HG02798 (cell line): ENCODE results near the gene SLC39A11.
"Not testable (repeated sequence)": the region's sequence is repeated elsewhere in the genome, so short reads cannot be mapped to it uniquely, and the experiment has no call there.

ENCODE experiments used
- ATAC-seq: cut with Tn5 transposase; IDR thresholded peaks from one replicate; pipeline ENCODE4 v1.9.1; 2021; ENCODE audit warnings: mild to moderate bottlenecking; ENCODE audit not compliant: unreplicated experiment, poor library complexity

Gene SLC39A11

DNA sequence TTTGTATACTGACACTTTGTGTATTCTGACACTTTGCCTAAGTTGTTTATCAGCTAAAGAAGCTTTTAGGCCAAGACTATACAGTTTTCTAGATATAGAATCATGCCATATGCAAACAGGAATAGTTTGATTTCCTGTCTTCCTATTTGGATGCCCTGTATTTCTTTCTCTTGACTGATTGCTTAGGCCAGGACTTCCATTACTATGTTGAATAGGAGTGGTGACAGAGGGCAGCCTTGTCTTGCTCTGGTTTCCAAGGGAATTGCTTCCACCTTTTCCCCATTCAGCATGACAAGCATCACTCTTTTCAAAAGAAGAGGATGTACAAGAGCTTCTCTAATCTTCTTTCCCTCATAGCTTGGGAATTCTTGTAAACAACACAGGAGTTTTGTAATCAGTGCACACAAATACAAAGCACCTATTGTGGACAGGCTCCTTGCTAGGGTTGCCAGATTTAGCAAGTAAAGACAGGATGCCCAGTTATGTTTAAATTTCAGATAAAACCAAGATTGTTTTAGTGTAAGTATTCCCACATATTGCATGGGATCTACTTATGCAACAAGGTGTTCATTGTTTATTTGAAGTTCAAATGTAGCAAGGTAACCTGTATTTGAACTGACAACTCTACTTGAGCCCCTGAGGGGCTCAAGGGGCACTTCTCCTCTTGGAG is 233.5 kb downstream of the SLC39A11 start:
- ATAC-seq = no peak

DNA sequence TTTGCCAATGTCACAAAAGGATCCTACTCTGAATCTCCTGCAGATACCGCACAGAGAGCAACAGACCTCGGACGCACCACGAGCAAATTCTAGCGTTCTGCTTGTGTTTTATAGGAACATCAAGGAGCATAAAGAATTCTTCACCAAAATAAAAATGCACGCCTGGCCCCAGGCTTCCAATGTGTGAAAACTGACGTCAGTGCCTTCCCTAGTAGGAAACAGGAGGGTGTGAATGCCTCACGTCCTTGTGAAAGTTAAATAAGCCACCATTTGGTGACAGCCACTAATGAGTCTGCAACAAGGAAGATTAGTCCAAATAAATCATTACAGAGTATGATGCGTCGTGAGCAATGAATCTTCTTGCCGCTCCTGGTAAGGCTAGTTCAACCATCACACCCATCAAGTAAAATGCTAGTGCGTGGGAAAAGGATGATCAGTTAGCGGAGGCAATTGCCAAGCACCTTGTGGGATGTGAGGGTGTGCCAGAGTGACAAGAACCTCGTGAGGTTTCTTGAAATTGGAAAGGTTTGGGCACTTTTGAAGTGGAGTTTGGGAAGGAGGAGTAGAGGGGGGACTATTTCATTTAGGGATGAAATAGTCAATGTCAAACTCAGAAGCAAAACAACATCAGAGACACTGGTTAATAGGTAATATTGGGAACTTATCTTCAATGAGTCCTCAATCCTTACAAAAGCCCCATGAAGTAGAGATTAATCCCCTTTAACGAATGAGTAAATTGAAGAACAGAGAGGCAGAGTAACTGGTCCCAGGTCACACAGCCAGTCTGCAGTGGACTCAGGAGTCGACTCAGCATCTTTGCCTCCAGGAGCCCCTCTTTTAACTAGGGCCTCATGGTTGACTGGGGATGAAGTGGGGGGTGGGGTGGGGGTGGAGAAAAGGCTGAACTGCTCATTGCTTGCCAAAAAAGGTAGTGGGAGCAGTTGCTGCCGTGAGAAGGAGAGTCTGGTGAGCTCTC is 238.8 kb downstream of the SLC39A11 start:
- no peak for ATAC-seq

DNA sequence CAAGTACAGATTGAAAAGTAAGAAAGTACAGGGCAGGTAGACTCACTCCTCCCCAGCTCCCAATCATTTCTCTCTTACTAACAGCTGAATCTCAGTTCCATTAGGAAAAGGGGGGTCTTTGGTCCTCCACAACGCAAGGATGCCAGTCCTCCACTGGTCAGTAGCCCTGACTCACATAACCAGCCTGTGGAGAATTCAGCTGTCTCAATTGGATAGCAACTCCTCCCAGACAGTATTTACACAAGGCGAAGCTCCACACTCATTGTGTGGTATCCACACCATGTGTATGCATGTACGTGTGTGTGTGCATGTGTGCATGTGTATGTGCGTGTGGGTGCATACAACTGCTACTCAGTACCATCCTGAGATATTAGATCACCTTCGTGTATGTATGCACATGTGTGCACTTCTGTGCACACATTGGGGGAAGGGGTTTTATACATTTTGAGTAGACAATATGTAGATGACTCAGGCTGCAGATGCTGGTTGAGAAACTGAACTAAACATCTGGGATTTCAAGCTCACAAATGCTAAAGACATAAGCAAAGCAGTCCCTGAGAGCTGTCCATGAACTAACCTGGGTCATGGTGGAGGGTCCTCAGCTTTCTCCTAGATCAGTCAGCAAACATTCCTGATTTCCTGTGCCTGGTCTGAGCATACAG is 240.1 kb downstream of the SLC39A11 start:
- no peak for ATAC-seq

DNA sequence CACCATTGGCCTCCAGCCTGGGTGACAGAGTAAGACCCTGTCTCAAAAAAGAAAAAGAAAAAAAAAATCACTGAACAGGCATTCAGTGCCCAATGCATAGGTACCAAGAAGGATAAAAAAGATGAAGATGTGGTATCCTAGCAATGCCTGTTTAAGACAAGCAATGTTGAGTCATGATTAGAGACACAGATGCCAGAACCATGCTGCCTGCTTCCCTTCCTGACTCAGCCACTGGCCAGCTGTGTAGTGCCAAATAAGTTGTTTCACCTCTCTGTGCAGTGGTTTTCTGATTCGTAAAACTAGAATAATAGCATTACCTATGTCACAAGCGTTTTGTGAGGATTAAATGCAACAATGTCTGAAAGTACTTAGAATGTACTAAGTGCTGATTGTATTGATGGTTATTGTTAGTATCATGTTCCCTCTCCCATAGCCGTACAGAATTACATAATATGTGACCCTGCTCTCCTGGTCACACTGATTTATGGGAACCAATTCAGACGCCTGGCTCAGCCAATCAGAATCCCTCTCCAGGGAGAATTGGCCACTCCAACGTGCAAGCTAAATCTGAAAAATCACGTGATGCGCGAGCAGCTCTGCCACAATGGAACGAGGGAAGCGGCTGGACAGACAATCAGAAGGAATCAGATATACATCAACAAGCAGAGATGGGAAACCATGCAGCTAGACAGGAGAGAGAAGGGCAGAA is 241.9 kb downstream of the SLC39A11 start:
- ATAC-seq = no peak

DNA sequence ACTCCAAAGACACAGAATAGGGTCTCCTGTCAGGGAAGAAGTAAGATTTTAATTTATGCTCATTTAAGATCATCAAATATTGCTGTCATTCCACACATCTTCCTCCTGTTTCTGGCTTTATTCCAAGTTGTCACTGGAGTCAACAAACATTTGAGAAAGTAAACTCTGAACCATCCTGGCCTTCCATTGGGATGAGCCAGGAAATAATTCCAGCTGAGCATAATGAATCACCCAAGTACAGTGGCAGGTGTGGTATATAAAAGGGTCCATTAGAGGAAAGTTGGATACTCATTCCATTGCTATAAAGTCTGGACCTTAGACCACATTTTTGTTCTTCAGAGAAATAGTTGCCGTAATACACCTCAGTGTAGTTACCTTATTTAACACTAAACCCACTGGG is 246.1 kb downstream of the SLC39A11 start:
- no peak for ATAC-seq

DNA sequence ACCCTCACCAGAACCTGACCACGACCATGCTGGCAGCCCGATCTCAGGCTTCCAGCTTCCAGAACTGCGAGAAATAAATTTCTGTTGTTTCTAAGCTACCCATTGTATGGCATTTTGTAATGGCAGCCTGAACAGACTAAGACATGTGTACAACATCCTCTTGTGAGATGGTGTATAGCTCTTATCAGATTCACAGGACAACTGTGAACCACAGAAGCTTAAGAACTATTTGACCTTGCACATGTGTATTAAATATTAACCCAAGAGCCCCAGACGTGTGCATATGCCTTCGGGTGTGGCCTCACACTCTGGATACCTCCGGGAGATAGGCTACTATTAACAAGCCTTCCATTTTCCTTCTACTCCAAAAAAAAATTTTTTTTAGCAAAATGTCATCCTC is 248.9 kb downstream of the SLC39A11 start:
- no peak for ATAC-seq

DNA sequence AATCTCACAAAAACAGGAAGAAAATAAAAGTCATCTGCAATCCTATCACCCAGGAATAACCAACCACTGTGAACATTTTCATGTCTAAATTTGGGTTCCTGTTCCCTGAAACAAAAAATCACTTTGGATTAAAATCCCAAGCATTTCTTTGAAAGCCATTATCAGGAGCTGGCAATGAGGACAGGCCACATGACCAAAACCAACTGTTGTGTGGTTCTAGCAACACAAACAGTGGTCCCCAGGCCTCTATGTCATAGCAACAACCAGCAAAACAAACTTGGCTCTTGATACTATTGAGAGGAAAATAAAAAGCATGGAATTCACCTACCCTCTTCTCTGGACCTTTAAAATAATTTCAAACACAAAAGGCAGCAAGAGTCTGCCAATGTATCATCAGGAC is 252.5 kb downstream of the SLC39A11 start:
- ATAC-seq = no peak

DNA sequence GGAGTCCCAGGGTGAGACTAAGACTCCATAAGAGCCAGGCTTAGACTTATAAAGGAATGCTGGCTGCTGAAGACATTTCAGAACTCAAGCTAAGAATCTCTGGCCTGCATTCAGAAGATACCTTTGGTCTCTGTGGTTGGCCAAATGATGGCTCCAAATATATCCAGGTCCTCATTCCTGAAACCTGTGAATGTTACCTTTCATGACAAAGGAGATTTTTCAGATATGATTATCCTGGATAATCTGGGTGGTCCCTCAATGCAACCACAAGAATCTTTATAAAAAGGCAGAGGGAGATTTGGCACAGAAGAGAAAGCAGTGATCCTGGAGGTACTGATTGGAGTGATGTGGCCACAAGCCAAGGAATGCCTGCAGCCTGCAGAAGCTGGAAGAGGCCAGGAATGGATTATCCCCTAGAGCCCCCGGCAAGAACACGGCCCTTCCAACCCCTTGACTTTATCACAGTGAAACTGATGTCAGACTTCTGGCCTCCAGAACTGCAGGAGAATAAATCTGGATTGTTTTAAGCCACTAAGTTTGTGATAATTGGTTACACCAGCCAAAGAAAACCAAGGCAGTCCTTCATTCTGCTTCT is 253.3 kb downstream of the SLC39A11 start:
- no peak for ATAC-seq

DNA sequence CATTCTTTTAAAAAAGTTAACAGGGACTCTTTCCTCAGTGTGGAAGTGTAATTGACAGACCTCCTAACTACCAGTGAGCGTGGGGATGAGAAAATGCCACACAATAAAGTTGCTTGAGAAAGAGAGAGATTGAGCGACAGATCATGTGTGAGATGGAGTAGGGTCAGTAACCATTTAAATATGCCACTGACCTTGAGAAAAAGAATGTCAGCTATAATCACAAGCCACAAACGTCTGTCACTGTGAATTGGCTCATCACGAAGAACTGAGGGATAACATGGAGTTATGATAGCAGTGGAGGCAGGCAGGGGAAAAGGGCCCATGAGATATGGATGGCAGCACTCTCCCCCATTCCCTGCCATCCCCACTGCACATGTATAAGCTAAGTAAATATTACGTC is 253.9 kb downstream of the SLC39A11 start:
- ATAC-seq = no peak

DNA sequence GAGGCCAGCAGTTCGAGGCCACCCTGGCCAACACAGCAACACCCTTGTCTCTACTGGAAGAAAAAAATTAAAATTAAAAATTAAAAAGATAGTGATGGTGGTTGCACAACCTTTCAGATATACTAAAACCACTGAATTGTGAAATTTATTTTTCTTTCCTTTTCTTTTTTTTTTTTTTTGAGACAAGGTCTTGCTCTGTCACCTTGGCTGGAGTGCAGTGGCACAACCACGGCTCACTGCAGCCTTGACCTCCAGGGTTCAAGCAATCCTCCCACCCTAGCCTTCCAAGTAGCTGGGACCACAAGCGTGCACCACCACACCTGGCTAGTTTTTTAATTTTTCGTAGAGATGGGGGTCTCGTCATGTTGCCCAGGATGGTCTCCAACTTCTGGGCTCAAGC is 254.4 kb downstream of the SLC39A11 start:
- no peak for ATAC-seq

DNA sequence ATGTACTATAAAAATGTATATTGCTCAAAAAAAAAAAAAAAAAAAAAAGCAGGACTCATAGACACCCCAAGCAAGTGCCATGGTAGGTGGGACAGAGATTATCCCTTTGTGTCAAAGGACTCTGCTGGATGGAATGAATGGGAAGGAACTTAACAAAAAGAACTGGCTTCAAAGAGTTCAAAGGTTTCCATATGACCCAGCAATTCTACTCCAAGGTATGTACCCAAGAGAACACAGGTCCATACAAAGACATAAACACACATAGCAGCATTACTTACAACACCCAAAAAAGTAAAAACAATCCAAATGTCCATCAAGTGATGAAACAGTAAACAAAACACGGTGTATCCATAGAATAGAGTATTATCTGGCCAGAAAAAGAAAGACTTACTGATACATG is 255.2 kb downstream of the SLC39A11 start:
- ATAC-seq = no peak

DNA sequence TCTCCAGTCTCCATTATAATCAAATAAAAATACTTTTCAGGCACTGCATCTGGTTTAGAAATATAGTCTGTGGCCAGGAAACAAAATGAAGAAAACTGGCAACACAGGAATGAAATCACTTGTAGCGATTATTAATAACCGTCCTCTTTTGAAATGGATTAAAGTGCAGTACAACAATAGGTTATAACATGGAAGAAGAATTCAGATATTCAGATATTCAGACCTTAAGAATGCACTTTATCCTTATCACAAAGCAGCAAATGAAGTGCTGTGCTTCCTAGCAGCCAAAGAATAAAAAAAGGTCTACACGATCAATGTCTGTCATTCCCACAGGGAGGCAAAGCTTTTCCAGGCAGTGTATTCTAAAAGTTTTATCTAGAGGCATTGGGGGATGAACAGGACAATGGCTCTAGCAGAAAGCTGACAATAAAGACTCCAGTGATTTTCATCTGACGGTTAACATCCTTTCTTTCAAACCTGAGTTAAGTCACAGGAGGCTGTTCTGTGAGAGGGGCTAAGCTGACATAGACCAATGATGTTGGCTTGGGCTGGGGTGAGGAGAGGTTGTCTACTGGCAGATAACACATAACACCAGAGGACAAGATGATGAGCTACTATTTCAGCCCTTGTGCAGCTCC is 259.2 kb downstream of the SLC39A11 start:
- no peak for ATAC-seq

DNA sequence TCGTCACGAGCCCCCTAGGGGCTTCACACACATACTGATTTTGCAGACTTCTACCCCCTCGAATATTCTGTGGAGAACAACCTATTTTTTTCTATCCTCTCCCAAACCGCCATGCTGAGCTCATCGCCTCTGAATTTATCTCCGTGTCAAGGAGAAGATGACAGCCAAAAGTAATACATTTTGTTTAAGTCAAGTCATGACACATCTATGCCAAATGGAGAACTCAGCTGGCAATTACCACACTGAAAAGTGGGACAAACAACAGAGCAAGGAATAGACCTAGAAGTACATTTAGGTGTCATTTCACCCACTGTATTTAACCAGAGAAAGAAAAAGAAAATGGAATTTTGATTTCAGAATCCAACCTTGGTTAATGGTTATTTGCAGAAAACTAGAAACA is 260.2 kb downstream of the SLC39A11 start:
- ATAC-seq = no peak

DNA sequence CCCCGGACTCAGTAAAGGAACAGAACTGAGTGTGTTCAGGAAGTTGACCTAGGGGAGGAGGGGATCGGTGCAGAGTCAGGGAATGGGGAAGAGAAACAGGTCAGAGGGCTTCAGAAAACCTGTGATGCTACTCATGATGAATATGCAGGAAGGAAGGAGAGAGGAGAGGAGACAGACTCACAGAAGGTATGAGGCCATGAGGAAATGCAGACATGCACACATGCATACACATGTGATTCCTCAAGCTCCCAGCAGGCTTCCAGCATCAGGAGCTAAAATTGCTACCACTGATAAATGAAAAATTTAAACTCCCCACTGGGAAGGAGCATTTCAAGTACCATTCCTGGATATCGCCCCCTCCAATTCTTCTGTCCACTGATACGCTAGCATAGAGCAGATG is 262.6 kb downstream of the SLC39A11 start:
- ATAC-seq = no peak

DNA sequence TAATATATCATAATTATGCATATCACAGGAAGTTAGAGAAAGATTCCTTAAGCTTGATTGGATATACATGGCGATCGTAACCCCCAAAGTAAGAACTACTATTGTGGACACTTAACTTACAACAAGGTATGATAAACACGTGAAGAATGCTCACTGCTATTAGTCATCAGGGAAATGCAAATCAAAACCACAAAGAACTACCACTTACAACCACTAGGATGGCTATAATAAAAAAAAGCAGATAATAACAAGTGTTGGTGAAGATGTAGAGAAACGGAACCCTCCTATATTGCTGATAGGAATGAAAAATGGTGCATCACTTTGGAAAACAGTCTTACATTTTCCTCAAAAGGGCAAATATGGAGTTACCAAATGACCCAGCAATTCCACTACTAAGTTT is 265.9 kb downstream of the SLC39A11 start:
- ATAC-seq = no peak

DNA sequence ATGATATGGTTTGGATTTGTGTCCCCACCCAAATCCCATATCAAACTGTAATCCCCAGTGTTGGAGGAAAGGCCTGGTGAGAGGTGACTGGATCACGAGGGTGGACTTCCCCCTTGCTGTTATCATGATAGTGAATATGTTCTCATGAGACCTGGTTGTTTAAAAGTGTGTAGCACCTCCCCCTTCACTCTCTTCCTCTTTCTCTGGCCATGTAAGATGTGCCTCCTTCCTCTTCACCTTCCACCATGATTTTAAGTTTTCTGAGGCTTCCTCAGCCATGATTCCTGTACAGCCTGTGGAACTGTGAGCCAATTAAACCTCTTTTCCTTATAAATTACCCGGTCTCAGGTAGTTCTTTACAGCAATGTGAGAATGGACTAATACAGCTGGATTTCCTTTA is 266.4 kb downstream of the SLC39A11 start:
- ATAC-seq = not testable (repeated sequence)

DNA sequence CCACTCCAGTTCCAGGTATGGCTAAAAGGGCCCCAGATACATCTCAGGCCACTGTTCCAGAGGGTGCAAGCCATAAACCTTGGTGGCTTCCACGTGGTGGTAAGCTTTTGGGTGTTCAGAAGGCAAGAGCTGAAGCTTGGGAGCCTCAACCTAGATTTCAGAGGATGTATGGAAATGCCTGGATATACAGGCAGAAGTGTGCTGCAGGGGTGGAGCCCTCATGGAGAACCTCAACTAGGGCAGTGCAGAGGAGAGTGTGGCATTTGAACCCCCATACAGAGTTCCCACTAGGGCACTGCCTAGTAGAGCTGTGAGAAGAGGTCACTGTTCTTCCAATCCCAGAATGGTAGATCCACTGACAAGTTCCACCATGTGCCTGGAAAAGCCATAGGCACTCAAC is 267.3 kb downstream of the SLC39A11 start:
- no peak for ATAC-seq

DNA sequence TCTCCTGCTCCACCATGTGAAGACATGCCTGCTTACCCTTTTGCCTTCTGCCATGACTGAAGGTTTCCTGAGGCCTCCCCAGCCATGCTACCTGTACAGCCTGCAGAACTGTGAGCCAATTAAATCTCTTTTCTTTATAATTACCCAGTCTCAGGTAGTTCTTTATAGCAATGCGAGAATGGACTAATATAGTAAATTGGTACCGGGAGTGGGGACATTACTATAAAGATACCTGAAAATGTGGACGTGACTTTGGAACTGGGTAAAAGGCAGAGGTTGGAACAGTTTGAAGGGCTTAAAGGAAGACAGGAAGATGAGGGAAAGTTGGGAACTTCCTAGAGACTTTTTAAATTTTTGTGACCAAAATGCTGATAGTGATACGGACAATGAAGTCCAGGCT is 268.2 kb downstream of the SLC39A11 start:
- not testable (repeated sequence) for ATAC-seq

DNA sequence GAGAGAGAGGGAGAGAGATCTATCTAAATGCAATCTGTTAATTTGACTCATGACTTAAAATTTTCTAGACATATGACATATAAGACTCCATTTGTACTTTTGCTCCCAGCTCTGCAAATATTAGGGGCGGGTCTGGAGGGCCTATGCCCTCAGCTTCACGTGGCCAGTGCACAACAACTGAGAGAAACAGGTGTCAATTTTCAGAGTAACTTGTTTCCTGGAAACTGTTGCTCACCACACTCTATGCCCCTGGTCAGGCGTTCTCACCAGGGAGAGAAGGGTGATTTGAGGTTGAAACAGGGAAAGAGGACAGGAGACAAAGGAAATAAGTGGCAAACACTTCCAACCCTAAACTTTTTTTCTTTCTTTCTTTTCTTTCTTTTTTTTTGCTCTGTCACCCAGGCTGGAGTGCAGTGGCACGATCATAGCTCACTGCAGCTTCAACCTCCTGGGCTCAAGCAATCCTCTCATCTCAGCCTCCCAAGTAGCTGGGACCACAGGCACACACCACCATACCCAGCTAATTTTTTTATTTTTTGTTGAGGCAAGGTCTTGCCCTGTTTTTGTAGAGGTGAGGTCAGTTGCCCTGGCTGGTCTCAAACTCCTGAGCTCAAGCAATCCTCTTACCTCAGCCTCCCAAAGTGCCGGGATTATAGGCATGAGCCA is 270.0 kb downstream of the SLC39A11 start:
- no peak for ATAC-seq
